IMR-90 (cell line): ENCODE data around the gene CHMP5. TPM values are rescaled to one million over a fixed set of nuclear protein-coding genes. Genes with fewer than 3 reads are reported as not detected.

ENCODE experiments used
- ATAC-seq: fragments of 200-7000 bp; cut with Tn5 transposase; 2 replicates; pipeline ENCODE4 v1.9.1; 2020; ENCODE audit warnings: low read depth, mild to moderate bottlenecking, moderate library complexity
- BruUV-seq: library from RNA; stranded (reverse); fragments of 400-500 nt; replicated peaks from 2 replicates; lab custom pipeline; 2021; lab: Mats Ljungman, UMichigan
- CTCF ChIA-PET: fragments of 300-600 bp; formaldehyde crosslinking; extraction: SDS; loops from one replicate; lab custom pipeline; 2021; ENCODE audit warnings: antibody characterized with exemption; lab: Yijun Ruan, JAX
- POLR2A ChIA-PET: fragments of 300-600 bp; sonication (Branson Sonifier 250); formaldehyde crosslinking; loops from one replicate; lab custom pipeline; 2022; ENCODE audit warnings: antibody characterized with exemption; ENCODE audit not compliant: unreplicated experiment; lab: Charles Lee
- DNase-seq: peaks from one replicate; pipeline ENCODE4 v3.0.0; 2013
- H2AFZ ChIP-seq: replicated peaks from 2 replicates; pipeline ENCODE3; 2013; ENCODE audit warnings: low read length, mild to moderate bottlenecking; ENCODE audit not compliant: poor library complexity
- H2AK5ac ChIP-seq: 2 replicates; pipeline ENCODE4 v1.6.1; 2013; ENCODE audit warnings: low read depth, low read length, inconsistent platforms
- H2AK9ac ChIP-seq: replicated peaks from 2 replicates; pipeline ENCODE3; 2013; ENCODE audit warnings: mild to moderate bottlenecking, low read depth, low read length, moderate library complexity; ENCODE audit not compliant: poor library complexity
- H2BK120ac ChIP-seq: 2 replicates; pipeline ENCODE4 v1.6.1; 2013; ENCODE audit warnings: low read depth, low read length, inconsistent platforms
- H2BK15ac ChIP-seq: 3 replicates; pipeline ENCODE4 v1.6.1; 2013; ENCODE audit warnings: low read depth, low read length, inconsistent platforms
- H2BK20ac ChIP-seq: 2 replicates; pipeline ENCODE4 v1.6.1; 2013; ENCODE audit warnings: low read depth, mild to moderate bottlenecking, inconsistent platforms, low read length, moderate library complexity
- H2BK5ac ChIP-seq: 2 replicates; pipeline ENCODE4 v1.6.1; 2013; ENCODE audit warnings: mild to moderate bottlenecking, low read depth, low read length, inconsistent platforms; ENCODE audit not compliant: poor library complexity, severe bottlenecking
- H3K14ac ChIP-seq: replicated peaks from 2 replicates; pipeline ENCODE4 v1.6.1; 2013; ENCODE audit warnings: low read depth, low read length, inconsistent platforms
- H3K18ac ChIP-seq: 2 replicates; pipeline ENCODE4 v1.6.1; 2013; ENCODE audit warnings: low read depth, low read length, control low read depth
- H3K23ac ChIP-seq: 2 replicates; pipeline ENCODE4 v1.6.1; 2013; ENCODE audit warnings: low read depth, low read length, inconsistent platforms
- H3K27ac ChIP-seq: 2 replicates; pipeline ENCODE4 v1.5.1; 2013; ENCODE audit warnings: mild to moderate bottlenecking, control low read depth, low read length; ENCODE audit not compliant: insufficient read depth
- H3K27me3 ChIP-seq: 2 replicates; pipeline ENCODE4 v1.6.1; 2013; ENCODE audit warnings: low read length; ENCODE audit not compliant: control insufficient read depth, insufficient read depth
- H3K36me3 ChIP-seq: 2 replicates; pipeline ENCODE4 v1.6.1; 2013; ENCODE audit warnings: low read length, mixed read lengths; ENCODE audit not compliant: control insufficient read depth, insufficient read depth
- H3K4ac ChIP-seq: 2 replicates; pipeline ENCODE4 v1.6.1; 2013; ENCODE audit warnings: low read depth, low read length, inconsistent platforms
- H3K4me1 ChIP-seq: 2 replicates; pipeline ENCODE4 v1.6.1; 2013; ENCODE audit warnings: low read length, mixed read lengths; ENCODE audit not compliant: control insufficient read depth, insufficient read depth
- H3K4me2 ChIP-seq: 2 replicates; pipeline ENCODE4 v1.6.1; 2013; ENCODE audit warnings: low read depth, mild to moderate bottlenecking, control low read depth, low read length, moderate library complexity
- H3K4me3 ChIP-seq: 2 replicates; pipeline ENCODE4 v1.5.1; 2013; ENCODE audit warnings: low read depth, mild to moderate bottlenecking, control low read depth, low read length, moderate library complexity; ENCODE audit not compliant: insufficient read depth
- H3K56ac ChIP-seq: 2 replicates; pipeline ENCODE4 v1.6.1; 2013; ENCODE audit warnings: low read length, inconsistent platforms; ENCODE audit not compliant: insufficient read depth; ENCODE audit errors: extremely low read depth
- H3K79me1 ChIP-seq, 2 experiments: 2 replicates each; pipeline ENCODE4 v1.6.1; 2013; ENCODE audit warnings: low read length in 2 of 2, inconsistent platforms in 1 of 2, low read depth in 1 of 2
- H3K9ac ChIP-seq: 2 replicates; pipeline ENCODE4 v1.6.1; 2013; ENCODE audit warnings: low read depth, low read length, control low read depth
- H3K9me1 ChIP-seq: 2 replicates; pipeline ENCODE4 v1.6.1; 2013; ENCODE audit warnings: low read length, inconsistent platforms; ENCODE audit not compliant: insufficient read depth
- H3K9me3 ChIP-seq: 2 replicates; pipeline ENCODE4 v1.6.1; 2013; ENCODE audit warnings: low read length; ENCODE audit not compliant: control insufficient read depth, insufficient read depth
- H4K20me1 ChIP-seq: 2 replicates; pipeline ENCODE4 v1.6.1; 2013; ENCODE audit warnings: low read length, inconsistent platforms; ENCODE audit not compliant: insufficient read depth
- H4K5ac ChIP-seq: 2 replicates; pipeline ENCODE4 v1.6.1; 2013; ENCODE audit warnings: mild to moderate bottlenecking, low read depth, low read length, control low read depth
- H4K8ac ChIP-seq, 2 experiments: 2 replicates each; pipeline ENCODE4 v1.6.1; 2013; ENCODE audit warnings: low read depth in 2 of 2, low read length in 2 of 2, control low read depth in 1 of 2, inconsistent platforms in 1 of 2
- H4K91ac ChIP-seq: 2 replicates; pipeline ENCODE4 v1.6.1; 2013; ENCODE audit warnings: low read depth, low read length, inconsistent platforms; ENCODE audit not compliant: insufficient read depth
- CEBPB ChIP-seq: IDR thresholded peaks from 2 replicates; pipeline ENCODE4 v1.6.1; 2012; ENCODE audit warnings: low read depth, low read length, improper control_type of control experiment
- ELK1 ChIP-seq: fragments of 150-350 bp; IDR thresholded peaks from 2 replicates; pipeline ENCODE4 v1.6.1; 2016; ENCODE audit warnings: low read depth, mild to moderate bottlenecking, low read length, moderate library complexity, borderline replicate concordance
- WGBS, 2 experiments: methylation state at CpG; one replicate each; pipeline versions ENCODE4 v1.1.5 to v1.1.7; 2013; ENCODE audit warnings: missing lambda C conversion rate in 2 of 2; ENCODE audit not compliant: insufficient read length in 1 of 2; ENCODE audit errors: extremely low coverage in 2 of 2; 5-methylcytosine and 5-hydroxymethylcytosine counted together
- dilution Hi-C: fragments of 300-500 bp; cut with HindIII; formaldehyde crosslinking; loops from one replicate; pipeline ENCODE4 v1.14.3; 2018; ENCODE audit warnings: low sequenced_read_pairs; ENCODE audit not compliant: unreplicated experiment
- in situ Hi-C: fragments of 300-500 bp; cut with MboI; formaldehyde crosslinking; loops from 3 replicates; pipeline ENCODE4 v1.14.3; 2019; ENCODE audit warnings: low sequenced_read_pairs, inconsistent platforms, mixed read lengths
- intact Hi-C: fragments of 100-400 bp; cut with micrococcal nuclease; formaldehyde crosslinking; loops from 2 replicates; pipeline ENCODE4 v1.10.0; 2022
- polyA plus RNA-seq, 3 experiments: library from polyadenylated mRNA; depleted of rRNA; stranded (reverse); fragments of >200 nt; gene quantifications; 2 replicates each; pipeline ENCODE4 v1.2.3, GENCODE V29; 2012; ENCODE audit warnings: low replicate concordance in 1 of 3
- total RNA-seq: library from RNA; depleted of rRNA; stranded (reverse); fragments of >200 nt; gene quantifications from 2 replicates; pipeline ENCODE4 v1.2.3, GENCODE V29; 2012

CHMP5 gene
- total and polyA plus RNA-seq, 2 of the 4 experiments (the other 2 are of a cell fraction), result 70.6 to 80.8 TPM

DNA sequence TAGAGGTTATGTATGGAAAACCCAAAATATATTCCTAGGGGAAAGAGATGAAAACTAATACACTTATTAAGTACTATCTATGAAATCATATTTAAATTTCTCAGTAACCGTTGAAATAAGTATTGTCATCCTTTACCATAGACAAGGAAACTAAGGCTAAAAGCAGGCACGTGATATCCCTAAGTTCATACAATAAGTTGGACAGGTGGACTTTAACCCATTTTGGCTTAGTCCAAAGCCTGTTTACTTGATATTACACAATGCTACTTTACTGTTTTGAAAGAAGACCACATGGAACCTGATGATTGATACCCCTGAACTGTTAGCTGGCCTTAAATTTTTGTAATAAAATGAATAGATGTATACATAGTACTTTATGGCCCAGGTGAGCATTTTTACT is 28.9 kb downstream of the CHMP5 start:
- Histone ChIP-seq H4K8ac (no peak overlapping the region), H4K91ac (no peak overlapping the region), H2BK15ac (no peak overlapping the region), H2AK5ac (no peak overlapping the region), H3K23ac (no peak overlapping the region), H2BK120ac (no peak overlapping the region), H3K9me3 (no peaks in the 10 kb centered on the region), H3K4me3 (no peak overlapping the region), H3K27me3 (no peaks in the 10 kb centered on the region), H2AK9ac (no peak overlapping the region), H3K27ac (no peak overlapping the region), H2BK20ac (no peak overlapping the region), H2AFZ (no peak overlapping the region), H3K14ac (no peak overlapping the region), H3K4me2 (no peak overlapping the region), H4K20me1 (0 out of 2 replicates have a peak, but pooled peaks cover 4% of the 10 kb centered on the region), H3K9ac (no peak overlapping the region), H3K79me1 (peaks cover 48 to 82% of the 10 kb centered on the region in 2 experiments), H3K4me1 (peaks cover 7% of the 10 kb centered on the region), H3K36me3 (peaks cover 31% of the 10 kb centered on the region), H3K4ac (no peak overlapping the region), H4K5ac (no peak overlapping the region), H3K9me1 (peaks cover 10% of the 10 kb centered on the region), H3K56ac (no peak overlapping the region), H3K18ac (no peak overlapping the region), H2BK5ac (no peak overlapping the region)
- in situ Hi-C loops (loop anchor here (5.0 kb wide), 1 partner anchor 174 kb away; no protein-coding TSS in a partner anchor), dilution Hi-C loops (loop anchor here (25.0 kb wide), 1 partner anchor 169 kb away; the partner anchor contains the start of gene NOL6), intact Hi-C loops (loop anchor here (10.0 kb wide), 1 partner anchor 61 kb away; no protein-coding TSS in a partner anchor)
- ChIA-PET CTCF (no interaction called here), POLR2A (no interaction called here)
- no CpG with 5 or more reads among the region's 2 CpGs for WGBS, 2 experiments
- DNase-seq (no peak), ATAC-seq (no peak)
- no TSS peak for BruUV-seq
- TF ChIP-seq CEBPB (0 out of 2 replicates have a peak, but pooled peaks have one; percentile 24), ELK1 (no peak)
